Activated naive CD8-positive, alpha-beta T cell (primary cell): ENCODE data around the gene FRMD3.

Experiments
- H3K27ac Mint-ChIP-seq: one replicate; pipeline ENCODE4 v1.8.0; 2021; ENCODE audit warnings: mixed read lengths
- H3K27me3 Mint-ChIP-seq: one replicate; pipeline ENCODE4 v1.8.0; 2021; ENCODE audit warnings: mixed read lengths
- H3K36me3 Mint-ChIP-seq: one replicate; pipeline ENCODE4 v1.8.0; 2021; ENCODE audit warnings: mixed read lengths
- H3K4me1 Mint-ChIP-seq: one replicate; pipeline ENCODE4 v1.8.0; 2021; ENCODE audit warnings: low read depth, mixed read lengths
- H3K4me3 Mint-ChIP-seq: one replicate; pipeline ENCODE4 v1.8.0; 2021; ENCODE audit warnings: mild to moderate bottlenecking, mixed read lengths
- H3K9me3 Mint-ChIP-seq: one replicate; pipeline ENCODE4 v1.8.0; 2021; ENCODE audit warnings: low read depth, mixed read lengths

FRMD3 gene

DNA sequence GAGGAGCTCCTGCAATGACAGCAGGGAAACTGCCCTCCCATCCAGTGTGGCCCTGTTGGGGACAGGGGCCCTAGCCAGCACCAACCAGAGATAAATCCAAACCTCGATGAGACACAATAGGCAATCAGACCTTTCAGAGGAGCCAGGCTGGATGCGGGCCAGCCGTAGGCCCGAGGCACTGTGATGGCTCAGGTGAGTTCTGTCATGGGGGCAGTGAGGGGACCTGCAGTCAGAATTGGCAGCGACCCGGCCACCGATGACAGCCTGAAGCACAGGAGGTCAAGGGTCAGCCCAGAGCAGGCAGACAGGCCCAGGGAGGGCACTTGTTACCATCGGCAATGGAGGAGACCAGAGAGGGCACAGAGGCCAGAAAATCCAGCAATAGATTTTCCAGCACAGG is 90.8 kb downstream of the FRMD3 start:
- no peak overlapping the region for H3K27ac Mint-ChIP-seq
- no peaks in the 10 kb centered on the region for H3K9me3 Mint-ChIP-seq
- no peaks in the 10 kb centered on the region for H3K4me1 Mint-ChIP-seq
- no peaks in the 10 kb centered on the region for H3K27me3 Mint-ChIP-seq
- H3K36me3 Mint-ChIP-seq, result no peaks in the 10 kb centered on the region
- no peak overlapping the region for H3K4me3 Mint-ChIP-seq

- H3K27me3 Mint-ChIP-seq, result no peaks in the 10 kb centered on the region
- no peaks in the 10 kb centered on the region for H3K9me3 Mint-ChIP-seq
- no peaks in the 10 kb centered on the region for H3K36me3 Mint-ChIP-seq
- no peaks in the 10 kb centered on the region for H3K4me1 Mint-ChIP-seq
- no peak overlapping the region for H3K4me3 Mint-ChIP-seq
- no peak overlapping the region for H3K27ac Mint-ChIP-seq
These were observed 92.4 kb downstream of the FRMD3 start for GRCh38 chr9:83445703-83446265.

DNA sequence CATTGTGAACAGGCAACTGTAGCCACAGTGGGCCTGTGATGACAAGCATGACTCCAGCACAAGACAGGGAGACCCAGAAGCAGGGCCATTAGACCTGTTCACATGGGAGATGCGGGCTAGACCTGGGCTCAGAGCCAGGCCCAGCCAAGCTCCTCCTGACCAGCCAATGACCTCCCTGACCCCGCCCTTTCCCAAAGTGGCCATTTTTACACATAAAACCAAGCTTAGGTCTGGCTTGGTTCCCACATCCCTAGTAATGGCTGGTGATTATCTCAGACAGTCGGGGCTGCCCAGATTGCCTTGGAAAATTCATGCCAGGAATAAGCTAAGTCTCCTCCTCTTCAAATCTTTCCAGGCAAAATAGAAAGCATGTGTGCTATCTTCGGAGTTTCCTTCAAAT is 94.1 kb downstream of the FRMD3 start:
- Mint-ChIP-seq H3K36me3 (no peaks in the 10 kb centered on the region), H3K27ac (no peak overlapping the region), H3K9me3 (no peaks in the 10 kb centered on the region), H3K4me3 (no peak overlapping the region), H3K4me1 (no peaks in the 10 kb centered on the region), H3K27me3 (no peaks in the 10 kb centered on the region)

DNA sequence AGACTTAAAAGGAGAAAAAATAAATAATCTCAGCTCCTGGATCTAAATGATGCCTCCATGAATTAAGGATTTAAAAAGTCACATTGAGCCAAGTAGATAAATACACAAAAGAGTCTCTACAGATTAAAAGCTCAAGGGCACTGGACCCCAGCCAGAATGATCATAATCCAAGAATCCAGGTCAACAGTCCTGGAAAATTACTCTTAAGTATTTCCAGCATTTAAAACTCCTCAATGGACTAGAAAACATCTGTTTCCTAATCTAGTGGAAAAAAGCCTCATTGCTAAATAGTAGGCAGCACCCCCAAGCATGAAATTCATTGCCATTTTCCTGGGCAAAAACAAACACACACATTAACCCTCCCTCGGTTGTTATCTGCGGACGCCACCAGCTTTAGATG is 96.8 kb downstream of the FRMD3 start:
- H3K4me3 Mint-ChIP-seq, result no peak overlapping the region
- no peaks in the 10 kb centered on the region for H3K9me3 Mint-ChIP-seq
- H3K27me3 Mint-ChIP-seq, result no peaks in the 10 kb centered on the region
- no peaks in the 10 kb centered on the region for H3K36me3 Mint-ChIP-seq
- no peak overlapping the region for H3K27ac Mint-ChIP-seq
- no peaks in the 10 kb centered on the region for H3K4me1 Mint-ChIP-seq

- Mint-ChIP-seq H3K27ac (no peak overlapping the region), H3K4me1 (no peaks in the 10 kb centered on the region), H3K27me3 (no peaks in the 10 kb centered on the region), H3K36me3 (peaks cover 3% of the 10 kb centered on the region), H3K9me3 (no peaks in the 10 kb centered on the region), H3K4me3 (no peak overlapping the region)
These were observed 97.6 kb downstream of the FRMD3 start for GRCh38 chr9:83440641-83441040.

DNA sequence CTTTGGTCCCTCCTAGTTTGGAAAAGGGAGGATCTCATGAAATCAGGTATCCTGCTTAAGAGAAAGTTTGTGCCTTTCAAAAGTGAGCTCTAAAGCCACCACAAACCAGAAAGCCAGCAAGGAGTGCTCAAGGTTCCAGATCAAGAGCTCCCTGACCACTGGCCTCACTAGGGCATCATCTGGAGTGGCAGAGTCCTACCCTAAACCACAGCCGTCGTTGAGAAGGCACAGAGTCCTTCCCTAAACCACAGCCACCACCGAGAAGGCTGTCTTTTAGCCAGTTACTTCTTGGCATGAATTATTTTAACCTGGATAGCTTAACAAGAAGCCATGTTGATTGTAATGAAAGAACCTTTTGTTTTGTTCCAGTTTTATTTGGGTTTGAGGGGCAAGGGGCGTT is 102.9 kb downstream of the FRMD3 start:
- Mint-ChIP-seq H3K36me3 (peaks cover 6% of the 10 kb centered on the region), H3K4me1 (no peaks in the 10 kb centered on the region), H3K9me3 (no peaks in the 10 kb centered on the region), H3K27ac (no peak overlapping the region), H3K27me3 (no peaks in the 10 kb centered on the region), H3K4me3 (no peak overlapping the region)

DNA sequence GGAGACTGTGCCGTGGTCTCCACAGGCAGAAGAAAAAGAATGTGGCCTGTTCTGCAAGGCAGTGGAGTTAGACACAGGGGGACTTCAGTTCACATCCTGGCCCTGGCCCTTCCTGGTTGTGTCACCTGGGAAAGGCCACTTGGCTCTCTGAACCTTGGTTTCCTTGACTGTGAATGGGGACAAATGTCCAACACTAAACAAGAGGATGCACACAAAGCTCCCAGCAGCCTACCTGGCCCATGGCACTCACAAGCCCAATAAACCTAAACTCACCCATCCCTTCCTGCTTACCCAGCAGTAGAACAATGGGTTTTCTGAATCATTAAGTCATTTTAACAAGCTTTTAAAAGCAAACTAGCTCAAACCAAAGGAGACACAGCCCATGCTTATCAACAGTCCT is 103.9 kb downstream of the FRMD3 start:
- Mint-ChIP-seq H3K4me1 (no peaks in the 10 kb centered on the region), H3K4me3 (no peak overlapping the region), H3K27me3 (no peaks in the 10 kb centered on the region), H3K9me3 (no peaks in the 10 kb centered on the region), H3K27ac (no peak overlapping the region), H3K36me3 (peaks cover 6% of the 10 kb centered on the region)

DNA sequence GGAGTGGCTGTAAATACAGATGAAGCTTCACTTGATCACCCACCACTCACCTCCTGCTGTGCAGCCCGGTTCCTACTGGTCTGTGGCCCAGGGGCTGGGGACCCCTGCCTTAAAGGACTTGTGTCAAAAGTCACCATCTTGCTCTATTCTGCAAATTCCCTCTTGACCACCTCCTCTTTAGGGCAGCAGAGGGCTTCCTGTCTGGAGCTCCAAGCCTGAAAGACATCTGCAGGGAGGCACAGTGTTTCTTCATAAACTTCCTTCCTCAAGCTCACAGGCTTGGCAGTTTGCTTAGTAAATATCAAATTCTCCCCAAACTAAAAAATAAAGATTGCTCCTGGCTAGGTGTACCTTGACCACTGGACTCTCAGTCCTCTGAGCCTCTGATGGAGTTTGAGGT is 104.4 kb downstream of the FRMD3 start:
- Mint-ChIP-seq H3K4me1 (no peaks in the 10 kb centered on the region), H3K36me3 (peaks cover 6% of the 10 kb centered on the region), H3K27me3 (no peaks in the 10 kb centered on the region), H3K9me3 (no peaks in the 10 kb centered on the region), H3K4me3 (no peak overlapping the region), H3K27ac (no peak overlapping the region)

- no peak overlapping the region for H3K27ac Mint-ChIP-seq
- no peaks in the 10 kb centered on the region for H3K27me3 Mint-ChIP-seq
- H3K9me3 Mint-ChIP-seq, result no peaks in the 10 kb centered on the region
- peaks cover 6% of the 10 kb centered on the region for H3K36me3 Mint-ChIP-seq
- H3K4me1 Mint-ChIP-seq, result no peaks in the 10 kb centered on the region
- H3K4me3 Mint-ChIP-seq, result no peak overlapping the region
These were observed 105.2 kb downstream of the FRMD3 start for GRCh38 chr9:83432877-83433550.

- Mint-ChIP-seq H3K9me3 (no peaks in the 10 kb centered on the region), H3K27me3 (no peaks in the 10 kb centered on the region), H3K27ac (no peak overlapping the region), H3K4me1 (no peaks in the 10 kb centered on the region), H3K36me3 (peaks cover 6% of the 10 kb centered on the region), H3K4me3 (no peak overlapping the region)
These were observed 106.0 kb downstream of the FRMD3 start for GRCh38 chr9:83432104-83432627.

DNA sequence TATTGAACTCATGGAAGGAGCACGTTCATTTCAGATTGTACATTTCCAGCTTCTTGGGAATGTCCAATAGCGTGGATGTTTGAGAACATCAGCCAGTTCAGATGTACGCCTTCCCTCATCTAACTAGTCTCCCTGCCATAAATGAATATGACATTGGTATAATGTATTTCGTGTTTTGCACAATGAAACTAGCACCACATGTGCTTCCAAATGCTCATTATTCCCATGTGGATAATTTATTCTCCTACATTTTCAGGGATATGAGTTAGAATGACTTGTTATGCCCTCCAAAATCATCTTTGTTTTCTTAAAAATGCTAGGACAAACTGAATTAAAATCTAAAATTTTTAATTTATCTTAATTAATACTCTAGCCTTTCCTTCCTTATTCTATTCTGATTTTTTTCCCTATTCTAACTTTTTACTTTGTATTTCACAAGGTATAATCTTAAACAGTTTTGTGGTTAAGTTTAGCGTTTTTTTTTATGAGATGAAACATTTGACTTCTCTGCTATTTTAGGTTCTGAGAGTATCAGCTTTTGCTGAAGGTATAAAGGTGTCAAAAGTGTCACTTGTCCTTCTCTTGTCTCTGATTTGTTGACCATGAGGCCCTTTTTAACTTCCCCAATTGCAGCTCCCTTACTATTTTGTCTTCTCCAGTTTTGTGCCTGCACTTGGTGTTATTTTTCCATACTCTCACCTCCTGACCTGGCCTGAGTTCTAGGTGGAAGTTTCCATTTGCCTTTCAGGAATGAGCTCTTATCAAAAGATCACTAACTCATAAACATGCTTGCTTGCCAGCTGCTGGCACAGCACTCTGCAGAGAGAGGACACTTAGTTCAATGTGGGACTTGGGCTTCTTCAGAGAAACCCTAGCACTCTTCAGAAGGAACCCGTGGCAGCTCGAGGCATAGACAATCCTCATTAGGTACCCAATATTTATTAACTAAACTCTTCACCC is 106.8 kb downstream of the FRMD3 start:
- Mint-ChIP-seq H3K4me1 (no peaks in the 10 kb centered on the region), H3K9me3 (no peaks in the 10 kb centered on the region), H3K27ac (no peak overlapping the region), H3K36me3 (peaks cover 6% of the 10 kb centered on the region), H3K27me3 (no peaks in the 10 kb centered on the region), H3K4me3 (no peak overlapping the region)

- H3K4me1 Mint-ChIP-seq, result no peaks in the 10 kb centered on the region
- H3K27me3 Mint-ChIP-seq, result peaks cover 1% of the 10 kb centered on the region
- H3K4me3 Mint-ChIP-seq, result no peak overlapping the region
- H3K27ac Mint-ChIP-seq, result no peak overlapping the region
- H3K36me3 Mint-ChIP-seq, result peaks cover 2% of the 10 kb centered on the region
- no peaks in the 10 kb centered on the region for H3K9me3 Mint-ChIP-seq
These were observed 107.5 kb downstream of the FRMD3 start for GRCh38 chr9:83430681-83431080.

DNA sequence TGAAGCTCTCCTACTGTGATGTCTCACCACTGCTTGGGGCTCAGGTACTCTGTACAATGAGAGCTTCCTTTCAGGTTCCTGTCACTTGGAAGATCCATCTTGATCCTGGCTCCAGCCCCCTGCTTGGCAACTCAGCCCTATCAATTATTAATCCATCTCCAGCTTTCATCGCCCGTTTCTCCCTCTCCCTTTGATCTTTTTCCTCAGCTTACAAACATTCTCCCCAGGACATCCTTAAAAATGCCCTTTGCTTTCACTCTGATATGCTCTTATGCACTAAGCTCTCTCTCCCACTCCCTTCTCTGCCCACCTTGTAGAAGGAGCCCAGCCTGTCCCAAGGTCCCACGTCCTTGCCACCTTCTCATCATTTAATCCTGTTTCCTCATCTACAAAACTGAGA is 109.0 kb downstream of the FRMD3 start:
- Mint-ChIP-seq H3K36me3 (peaks cover 2% of the 10 kb centered on the region), H3K4me1 (no peaks in the 10 kb centered on the region), H3K9me3 (no peaks in the 10 kb centered on the region)

GRCh38 chr9:83425240-83425639 is 113.0 kb downstream of the FRMD3 start:
- Mint-ChIP-seq H3K36me3 (peaks cover 6% of the 10 kb centered on the region), H3K4me3 (no peak overlapping the region), H3K27me3 (peaks cover 1% of the 10 kb centered on the region), H3K4me1 (no peaks in the 10 kb centered on the region), H3K9me3 (no peaks in the 10 kb centered on the region), H3K27ac (no peak overlapping the region)

More for the DNA sequence above, 109.0 kb downstream of the FRMD3 start:
- peaks cover 1% of the 10 kb centered on the region for H3K27me3 Mint-ChIP-seq
- no peak overlapping the region for H3K27ac Mint-ChIP-seq
- no peak overlapping the region for H3K4me3 Mint-ChIP-seq

- Mint-ChIP-seq H3K4me3 (no peak overlapping the region), H3K27ac (no peak overlapping the region), H3K36me3 (peaks cover 7% of the 10 kb centered on the region), H3K4me1 (no peaks in the 10 kb centered on the region), H3K27me3 (peaks cover 1% of the 10 kb centered on the region), H3K9me3 (no peaks in the 10 kb centered on the region)
These were observed 113.4 kb downstream of the FRMD3 start for GRCh38 chr9:83424831-83425230.
